ENCODE data around the gene EFCAB3.
"Not testable (repeated sequence)": the region's sequence is repeated elsewhere in the genome, so short reads cannot be mapped to it uniquely, and the experiment has no call there.

Gene EFCAB3

GRCh38 chr17:62456016-62456415, 75.7 kb downstream of the EFCAB3 start:
- TF ChIP-seq, protein P1, sequence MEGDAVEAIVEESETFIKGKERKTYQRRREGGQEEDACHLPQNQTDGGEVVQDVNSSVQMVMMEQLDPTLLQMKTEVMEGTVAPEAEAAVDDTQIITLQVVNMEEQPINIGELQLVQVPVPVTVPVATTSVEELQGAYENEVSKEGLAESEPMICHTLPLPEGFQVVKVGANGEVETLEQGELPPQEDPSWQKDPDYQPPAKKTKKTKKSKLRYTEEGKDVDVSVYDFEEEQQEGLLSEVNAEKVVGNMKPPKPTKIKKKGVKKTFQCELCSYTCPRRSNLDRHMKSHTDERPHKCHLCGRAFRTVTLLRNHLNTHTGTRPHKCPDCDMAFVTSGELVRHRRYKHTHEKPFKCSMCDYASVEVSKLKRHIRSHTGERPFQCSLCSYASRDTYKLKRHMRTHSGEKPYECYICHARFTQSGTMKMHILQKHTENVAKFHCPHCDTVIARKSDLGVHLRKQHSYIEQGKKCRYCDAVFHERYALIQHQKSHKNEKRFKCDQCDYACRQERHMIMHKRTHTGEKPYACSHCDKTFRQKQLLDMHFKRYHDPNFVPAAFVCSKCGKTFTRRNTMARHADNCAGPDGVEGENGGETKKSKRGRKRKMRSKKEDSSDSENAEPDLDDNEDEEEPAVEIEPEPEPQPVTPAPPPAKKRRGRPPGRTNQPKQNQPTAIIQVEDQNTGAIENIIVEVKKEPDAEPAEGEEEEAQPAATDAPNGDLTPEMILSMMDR (IDR thresholded peaks at IDR 0.05; ENCODE audit: low read depth, low read length) = no peak
- no peak for DNase-seq (ENCODE audit: extremely low read depth, low read depth)

GRCh38 chr17:62458483-62458882, 78.1 kb downstream of the EFCAB3 start:
- DNase-seq (ENCODE audit: extremely low read depth, low read depth) = not testable (repeated sequence)

- not testable (repeated sequence) for DNase-seq (ENCODE audit: extremely low read depth, low read depth)
Measured at GRCh38 chr17:62464422-62464821, 84.1 kb downstream of the EFCAB3 start.

DNA sequence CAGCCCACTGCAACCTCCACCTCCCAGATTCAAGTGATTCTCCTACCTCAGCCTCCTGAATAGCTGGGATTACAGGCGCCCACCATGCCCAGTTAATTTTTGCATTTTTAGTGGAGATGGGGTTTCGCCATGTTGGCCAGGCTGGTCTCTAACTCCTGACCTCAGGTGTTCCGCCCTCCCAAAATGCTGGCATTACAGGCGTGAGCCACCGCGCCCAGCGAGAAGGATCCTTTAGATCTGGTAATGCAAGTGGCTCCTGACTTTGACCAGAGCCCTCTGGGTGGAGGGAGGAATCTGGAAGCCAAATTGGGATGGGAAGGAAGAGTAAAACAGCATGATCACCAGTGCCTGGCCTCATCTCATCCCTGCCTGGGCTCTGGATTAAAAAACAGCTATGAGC, 84.9 kb downstream of the EFCAB3 start:
- not testable (repeated sequence) for DNase-seq (ENCODE audit: extremely low read depth, low read depth)
